ENCODE data around the gene IQCE.

Gene IQCE

DNA sequence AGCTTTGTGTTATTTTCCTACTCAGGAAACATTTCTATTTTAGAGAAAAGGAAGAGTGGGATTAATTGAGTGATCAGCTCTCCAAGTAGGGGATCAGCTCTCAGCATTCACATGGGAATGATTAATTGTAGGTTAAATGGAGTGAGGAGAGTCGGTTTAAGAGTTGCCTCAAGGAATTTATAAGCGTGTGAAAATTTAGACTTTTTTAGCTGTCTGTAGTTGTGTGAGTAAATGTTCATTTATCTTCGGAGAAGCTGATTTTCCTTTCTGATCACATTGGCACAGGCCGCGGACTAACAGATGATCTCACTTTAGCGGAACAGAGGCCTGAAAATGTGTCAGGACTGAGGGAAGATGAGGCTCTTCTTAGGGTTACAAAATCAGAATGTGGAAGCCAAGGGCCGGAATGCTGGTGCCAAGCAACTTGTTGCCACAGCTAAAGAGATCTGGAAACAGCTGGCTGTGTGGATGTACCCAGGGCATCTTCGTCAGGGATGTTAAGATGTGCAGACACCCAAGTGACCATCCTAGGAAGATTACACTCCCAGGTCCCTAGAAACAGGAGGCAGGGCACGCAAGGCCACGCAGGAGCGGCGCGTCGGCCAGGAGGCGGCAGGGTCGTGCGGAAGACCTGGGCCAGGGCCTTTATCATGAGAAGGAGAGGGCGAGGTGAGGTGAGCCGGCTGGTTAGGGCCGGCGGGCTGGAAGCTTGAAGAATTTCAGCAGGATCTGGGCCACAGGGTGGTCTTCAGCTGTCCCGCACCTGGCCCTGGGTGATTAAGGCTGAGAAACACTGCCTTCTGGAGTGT is 37.9 kb downstream of the IQCE start:
- H3K4me3 Mint-ChIP-seq: no peak overlapping the region
- H3K36me3 Mint-ChIP-seq (ENCODE audit: low read depth): no peaks in the 10 kb centered on the region
- no peaks in the 10 kb centered on the region for H3K27me3 Mint-ChIP-seq (ENCODE audit: low read depth)

GRCh38 chr7:2597273-2597640 is 38.5 kb downstream of the IQCE start:
- H3K27me3 Mint-ChIP-seq (ENCODE audit: low read depth): no peaks in the 10 kb centered on the region
- H3K4me1 Mint-ChIP-seq (ENCODE audit: low read depth): no peaks in the 10 kb centered on the region
- no peak overlapping the region for H3K27ac Mint-ChIP-seq
- no peak for DNase-seq (ENCODE audit: low spot score)
- no peaks in the 10 kb centered on the region for H3K9me3 Mint-ChIP-seq
- H3K4me3 Mint-ChIP-seq: no peak overlapping the region
- no peaks in the 10 kb centered on the region for H3K36me3 Mint-ChIP-seq (ENCODE audit: low read depth)

More for the DNA sequence above, 37.9 kb downstream of the IQCE start:
- Mint-ChIP-seq H3K9me3 (no peaks in the 10 kb centered on the region), H3K27ac (no peak overlapping the region), H3K4me1 (ENCODE audit: low read depth) (no peaks in the 10 kb centered on the region)
- DNase-seq (ENCODE audit: low spot score): no peak

GRCh38 chr7:2598154-2598823 is 39.5 kb downstream of the IQCE start:
- H3K4me3 Mint-ChIP-seq: no peak overlapping the region
- no peaks in the 10 kb centered on the region for H3K27me3 Mint-ChIP-seq (ENCODE audit: low read depth)
- H3K36me3 Mint-ChIP-seq (ENCODE audit: low read depth): no peaks in the 10 kb centered on the region
- H3K27ac Mint-ChIP-seq: no peak overlapping the region
- no peak for DNase-seq (ENCODE audit: low spot score)
- no peaks in the 10 kb centered on the region for H3K4me1 Mint-ChIP-seq (ENCODE audit: low read depth)
- no peaks in the 10 kb centered on the region for H3K9me3 Mint-ChIP-seq

DNA sequence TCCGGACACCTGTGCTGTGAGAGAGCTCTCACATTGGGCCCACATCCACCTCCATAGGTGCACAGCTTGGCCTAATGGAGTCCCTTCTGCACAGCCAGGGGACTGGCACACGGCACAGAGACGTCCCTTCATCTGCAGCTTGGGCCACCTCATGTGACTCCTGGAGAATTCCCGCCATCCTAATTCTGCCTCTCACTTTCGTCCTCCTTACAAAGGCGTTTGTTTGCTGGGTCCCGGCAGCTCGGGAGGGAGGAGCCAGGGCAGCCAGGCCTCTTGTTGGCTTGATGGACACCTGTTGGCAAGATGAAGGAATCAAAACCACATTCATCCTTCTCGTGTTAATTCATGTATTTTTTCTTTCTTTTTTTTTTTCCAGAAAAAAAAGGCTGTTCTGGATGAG is 42.3 kb downstream of the IQCE start:
- DNase-seq (ENCODE audit: low spot score): no peak
- Mint-ChIP-seq H3K4me1 (ENCODE audit: low read depth) (no peaks in the 10 kb centered on the region), H3K27me3 (ENCODE audit: low read depth) (no peaks in the 10 kb centered on the region), H3K4me3 (no peak overlapping the region), H3K27ac (no peak overlapping the region), H3K36me3 (ENCODE audit: low read depth) (no peaks in the 10 kb centered on the region), H3K9me3 (no peaks in the 10 kb centered on the region)

DNA sequence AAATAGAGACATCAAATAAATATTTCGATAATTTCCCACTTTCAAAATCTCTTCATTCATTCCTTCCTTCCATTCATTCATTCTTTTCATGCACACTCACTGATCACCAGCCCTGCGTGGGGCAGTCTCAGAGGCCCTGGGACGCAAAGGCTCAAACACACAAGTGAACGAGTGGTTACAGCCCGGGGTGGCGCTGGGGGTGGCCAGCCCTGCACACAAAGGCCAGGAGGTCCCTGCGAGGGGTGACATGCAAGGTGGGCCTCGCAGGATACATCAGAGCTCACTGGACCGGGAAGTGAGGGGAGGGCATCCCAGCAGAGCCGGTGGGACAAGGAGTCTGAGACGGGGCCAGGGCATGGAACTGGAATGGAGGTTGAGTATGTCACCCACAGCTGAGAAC is 43.1 kb downstream of the IQCE start:
- H3K9me3 Mint-ChIP-seq: no peaks in the 10 kb centered on the region
- no peaks in the 10 kb centered on the region for H3K4me1 Mint-ChIP-seq (ENCODE audit: low read depth)
- H3K27me3 Mint-ChIP-seq (ENCODE audit: low read depth): no peaks in the 10 kb centered on the region
- H3K36me3 Mint-ChIP-seq (ENCODE audit: low read depth): no peaks in the 10 kb centered on the region
- DNase-seq (ENCODE audit: low spot score): no peak
- H3K27ac Mint-ChIP-seq: no peak overlapping the region
- no peak overlapping the region for H3K4me3 Mint-ChIP-seq

- H3K4me1 Mint-ChIP-seq (ENCODE audit: low read depth): no peaks in the 10 kb centered on the region
- no peak overlapping the region for H3K27ac Mint-ChIP-seq
- H3K4me3 Mint-ChIP-seq: no peak overlapping the region
- no peak for DNase-seq (ENCODE audit: low spot score)
- no peaks in the 10 kb centered on the region for H3K27me3 Mint-ChIP-seq (ENCODE audit: low read depth)
- no peaks in the 10 kb centered on the region for H3K36me3 Mint-ChIP-seq (ENCODE audit: low read depth)
- no peaks in the 10 kb centered on the region for H3K9me3 Mint-ChIP-seq
Measured at GRCh38 chr7:2602406-2603043, 43.7 kb downstream of the IQCE start.

- Mint-ChIP-seq H3K27ac (no peak overlapping the region), H3K4me1 (ENCODE audit: low read depth) (no peaks in the 10 kb centered on the region), H3K27me3 (ENCODE audit: low read depth) (no peaks in the 10 kb centered on the region), H3K9me3 (no peaks in the 10 kb centered on the region), H3K4me3 (no peak overlapping the region), H3K36me3 (ENCODE audit: low read depth) (no peaks in the 10 kb centered on the region)
- no peak for DNase-seq (ENCODE audit: low spot score)
Measured at GRCh38 chr7:2603044-2603965, 44.5 kb downstream of the IQCE start.

- Mint-ChIP-seq H3K27me3 (ENCODE audit: low read depth) (no peaks in the 10 kb centered on the region), H3K4me3 (no peak overlapping the region), H3K9me3 (no peaks in the 10 kb centered on the region), H3K36me3 (ENCODE audit: low read depth) (no peaks in the 10 kb centered on the region), H3K4me1 (ENCODE audit: low read depth) (peaks cover 3% of the 10 kb centered on the region), H3K27ac (no peak overlapping the region)
- DNase-seq (ENCODE audit: low spot score): no peak
Measured at GRCh38 chr7:2604608-2605174, 45.9 kb downstream of the IQCE start.

- Mint-ChIP-seq H3K27ac (no peak overlapping the region), H3K9me3 (no peaks in the 10 kb centered on the region), H3K36me3 (ENCODE audit: low read depth) (no peaks in the 10 kb centered on the region), H3K4me1 (ENCODE audit: low read depth) (peaks cover 3% of the 10 kb centered on the region), H3K27me3 (ENCODE audit: low read depth) (no peaks in the 10 kb centered on the region), H3K4me3 (no peak overlapping the region)
- no peak for DNase-seq (ENCODE audit: low spot score)
Measured at GRCh38 chr7:2605608-2606538, 47.1 kb downstream of the IQCE start.

DNA sequence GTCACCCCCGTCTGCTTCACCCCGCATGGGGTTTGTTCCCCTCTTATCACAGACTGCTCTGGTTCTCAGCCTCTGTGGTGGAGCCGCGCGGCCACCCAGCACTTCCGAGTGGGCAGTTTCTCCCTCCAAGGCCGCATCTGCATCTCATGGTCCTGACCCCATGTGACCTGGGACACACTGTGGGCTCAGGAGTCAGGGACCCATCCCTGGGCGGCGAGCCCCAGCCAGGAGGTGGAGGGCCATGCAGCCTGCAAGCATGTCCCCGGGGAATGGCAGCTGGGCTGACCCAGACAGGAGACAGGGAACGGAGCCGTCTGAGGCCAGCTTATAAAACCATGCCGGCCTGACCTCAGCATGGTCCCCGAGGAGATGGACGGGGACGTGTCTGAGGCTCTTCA is 47.8 kb downstream of the IQCE start:
- no peaks in the 10 kb centered on the region for H3K36me3 Mint-ChIP-seq (ENCODE audit: low read depth)
- H3K4me3 Mint-ChIP-seq: no peak overlapping the region
- H3K9me3 Mint-ChIP-seq: no peaks in the 10 kb centered on the region
- no peak overlapping the region for H3K27ac Mint-ChIP-seq
- H3K27me3 Mint-ChIP-seq (ENCODE audit: low read depth): no peaks in the 10 kb centered on the region
- DNase-seq (ENCODE audit: low spot score): no peak
- peaks cover 3% of the 10 kb centered on the region for H3K4me1 Mint-ChIP-seq (ENCODE audit: low read depth)

GRCh38 chr7:2607122-2607922 is 48.5 kb downstream of the IQCE start:
- H3K27ac Mint-ChIP-seq: no peak overlapping the region
- H3K4me3 Mint-ChIP-seq: no peak overlapping the region
- peaks cover 3% of the 10 kb centered on the region for H3K4me1 Mint-ChIP-seq (ENCODE audit: low read depth)
- H3K36me3 Mint-ChIP-seq (ENCODE audit: low read depth): no peaks in the 10 kb centered on the region
- no peaks in the 10 kb centered on the region for H3K9me3 Mint-ChIP-seq
- no peak for DNase-seq (ENCODE audit: low spot score)
- H3K27me3 Mint-ChIP-seq (ENCODE audit: low read depth): no peaks in the 10 kb centered on the region
